K562 (cell line): ENCODE data around the gene SPATA33. TPM values are rescaled to one million over a fixed set of nuclear protein-coding genes. Genes with fewer than 3 reads are reported as not detected.

Source experiments
- BRF2 ChIP-seq: IDR thresholded peaks from 3 replicates; pipeline ENCODE4 v1.6.1; 2011; ENCODE audit warnings: borderline replicate concordance, mild to moderate bottlenecking; ENCODE audit not compliant: insufficient read length, insufficient read depth
- DACH1 ChIP-seq: fragments of 450-650 bp; IDR thresholded peaks from 2 replicates; pipeline ENCODE4 v1.6.1; 2018; ENCODE audit not compliant: partially characterized antibody
- E2F3 ChIP-seq: fragments of 250-450 bp; sonication (Bioruptor Pico); IDR thresholded peaks from 2 replicates; pipeline ENCODE4 v1.4.0; 2020; ENCODE audit warnings: mild to moderate bottlenecking
- ESRRB ChIP-seq: fragments of 250-450 bp; sonication (Bioruptor Pico); IDR thresholded peaks from 2 replicates; pipeline ENCODE4 v1.5.0; 2020; ENCODE audit warnings: mild to moderate bottlenecking, moderate library complexity, borderline replicate concordance
- GTF2F1 ChIP-seq: IDR thresholded peaks from 2 replicates; pipeline ENCODE4 v1.6.1; 2011; ENCODE audit warnings: low read depth, low read length, improper control_type of control experiment
- HIVEP1 ChIP-seq: fragments of 250-450 bp; sonication (Bioruptor Pico); IDR thresholded peaks from 2 replicates; pipeline ENCODE4 v1.4.0; 2020; ENCODE audit warnings: mild to moderate bottlenecking
- PTRF ChIP-seq: fragments of 450-650 bp; IDR thresholded peaks from 2 replicates; pipeline ENCODE4 v1.6.1; 2016; ENCODE audit warnings: mild to moderate bottlenecking, missing genetic modification characterization, missing compliant biosample characterization
- PURB ChIP-seq: sonication (generic); formaldehyde crosslinking; IDR thresholded peaks from 2 replicates; pipeline ENCODE4 v1.9.0; 2021; ENCODE audit warnings: low read depth, mild to moderate bottlenecking, missing genetic modification reagents
- SAFB2 ChIP-seq: fragments of 200-400 bp; formaldehyde crosslinking; IDR thresholded peaks from 2 replicates; pipeline ENCODE4 v1.6.1; 2018; ENCODE audit warnings: borderline replicate concordance, low read length, low read depth, moderate library complexity; ENCODE audit not compliant: severe bottlenecking
- SIN3B ChIP-seq: fragments of 450-650 bp; IDR thresholded peaks from 2 replicates; pipeline ENCODE4 v1.6.1; 2017; ENCODE audit warnings: low read depth, mild to moderate bottlenecking, moderate library complexity
- STAT6 ChIP-seq: sonication (generic); formaldehyde crosslinking; IDR thresholded peaks from 2 replicates; pipeline ENCODE4 v1.8.1; 2023; ENCODE audit warnings: mild to moderate bottlenecking, missing genetic modification reagents
- TGIF2 ChIP-seq: sonication (generic); formaldehyde crosslinking; IDR thresholded peaks from 2 replicates; pipeline ENCODE4 v1.8.1; 2022; ENCODE audit warnings: mild to moderate bottlenecking, missing genetic modification reagents, moderate library complexity
- ZNF347 ChIP-seq: fragments of 450-650 bp; formaldehyde crosslinking; IDR thresholded peaks from 2 replicates; pipeline ENCODE4 v1.4.0; 2020; ENCODE audit warnings: low read depth, mild to moderate bottlenecking, moderate library complexity
- ZNF511 ChIP-seq: sonication (generic); formaldehyde crosslinking; IDR thresholded peaks from 2 replicates; pipeline ENCODE4 v1.8.0; 2022; ENCODE audit warnings: mild to moderate bottlenecking, missing genetic modification reagents
- polyA plus RNA-seq, 8 experiments: library from polyadenylated mRNA; depleted of rRNA in 4 of 8; stranded (reverse) in 5 of 8; unstranded in 3 of 8; fragments of >200 nt; fragmentation: Nextera tagmentation in 2 of 8; fragmentation: Illumina TruSeq in 1 of 8; extraction: Ambion mirVana in 2 of 8; extraction: Trizol in 1 of 8; gene quantifications; 2 replicates each; pipeline versions ENCODE4 v1.2.1 to v1.2.3, GENCODE V29; 2011 to 2014; ENCODE audit warnings: inconsistent platforms in 1 of 8, missing spikeins in 1 of 8
- total RNA-seq, 7 experiments: library from RNA; depleted of rRNA in 6 of 7; stranded (reverse); fragments of >200 nt in 6 of 7; fragmentation: Illumina TruSeq in 2 of 7; extraction: Trizol in 2 of 7; gene quantifications; 2 replicates each; pipeline versions ENCODE4 v1.2.1 to v1.2.3, GENCODE V29; 2011 to 2021; ENCODE audit warnings: low replicate concordance in 1 of 7
- TF ChIP-seq, protein P1 (sequence below): conservative IDR thresholded peaks from 2 replicates; pipeline ENCODE4 v1.6.1; 2011; ENCODE audit warnings: low read depth, mild to moderate bottlenecking, low read length; ENCODE audit not compliant: control insufficient read depth
- TF ChIP-seq, protein P2 (sequence below), 2 experiments: IDR thresholded peaks; 2 replicates each; pipeline ENCODE4 v1.6.1; 2012; ENCODE audit warnings: improper control_type of control experiment in 2 of 2, low read depth in 2 of 2, low read length in 2 of 2, borderline replicate concordance in 1 of 2
- TF ChIP-seq, protein P3 (sequence below): fragments of 250-450 bp; sonication (Bioruptor Pico); IDR thresholded peaks from 2 replicates; pipeline ENCODE4 v1.4.0; 2020; ENCODE audit warnings: mild to moderate bottlenecking, moderate library complexity

SPATA33 gene
- total and polyA plus RNA-seq, 9 of the 15 experiments (the other 6 are each of a cell fraction or from before 2014, with no cell fraction given), result 4.0 to 20.0 (median 11.8) TPM

GRCh38 chr16:89711601-89712273 lies 54.1 kb downstream of the SPATA33 start (continued):
- TF ChIP-seq STAT6 (CRISPR knock-in tag) (no peak), SAFB2 (no peak), SIN3B (0 out of 2 replicates have a peak, but pooled peaks have one; percentile 21), ZNF511 (CRISPR knock-in tag) (peak; percentile 75; the same call in 1 of the 2 replicates), HIVEP1 (CRISPR knock-in tag) (0 out of 2 replicates have a peak, but pooled peaks have one; percentile 10), PTRF (tag) (no peak), E2F3 (CRISPR knock-in tag) (0 out of 2 replicates have a peak, but pooled peaks have one; percentile 31), TGIF2 (CRISPR knock-in tag) (no peak), ZNF347 (CRISPR knock-in tag) (0 out of 2 replicates have a peak, but pooled peaks have one; percentile 47), PURB (no peak), ESRRB (CRISPR knock-in tag) (no peak), GTF2F1 (no peak), BRF2 (no peak), DACH1 (no peak)
- TF ChIP-seq, protein P1, sequence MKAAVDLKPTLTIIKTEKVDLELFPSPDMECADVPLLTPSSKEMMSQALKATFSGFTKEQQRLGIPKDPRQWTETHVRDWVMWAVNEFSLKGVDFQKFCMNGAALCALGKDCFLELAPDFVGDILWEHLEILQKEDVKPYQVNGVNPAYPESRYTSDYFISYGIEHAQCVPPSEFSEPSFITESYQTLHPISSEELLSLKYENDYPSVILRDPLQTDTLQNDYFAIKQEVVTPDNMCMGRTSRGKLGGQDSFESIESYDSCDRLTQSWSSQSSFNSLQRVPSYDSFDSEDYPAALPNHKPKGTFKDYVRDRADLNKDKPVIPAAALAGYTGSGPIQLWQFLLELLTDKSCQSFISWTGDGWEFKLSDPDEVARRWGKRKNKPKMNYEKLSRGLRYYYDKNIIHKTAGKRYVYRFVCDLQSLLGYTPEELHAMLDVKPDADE, result no peak; the same call in 1 of the 2 replicates
- TF ChIP-seq, protein P2, sequence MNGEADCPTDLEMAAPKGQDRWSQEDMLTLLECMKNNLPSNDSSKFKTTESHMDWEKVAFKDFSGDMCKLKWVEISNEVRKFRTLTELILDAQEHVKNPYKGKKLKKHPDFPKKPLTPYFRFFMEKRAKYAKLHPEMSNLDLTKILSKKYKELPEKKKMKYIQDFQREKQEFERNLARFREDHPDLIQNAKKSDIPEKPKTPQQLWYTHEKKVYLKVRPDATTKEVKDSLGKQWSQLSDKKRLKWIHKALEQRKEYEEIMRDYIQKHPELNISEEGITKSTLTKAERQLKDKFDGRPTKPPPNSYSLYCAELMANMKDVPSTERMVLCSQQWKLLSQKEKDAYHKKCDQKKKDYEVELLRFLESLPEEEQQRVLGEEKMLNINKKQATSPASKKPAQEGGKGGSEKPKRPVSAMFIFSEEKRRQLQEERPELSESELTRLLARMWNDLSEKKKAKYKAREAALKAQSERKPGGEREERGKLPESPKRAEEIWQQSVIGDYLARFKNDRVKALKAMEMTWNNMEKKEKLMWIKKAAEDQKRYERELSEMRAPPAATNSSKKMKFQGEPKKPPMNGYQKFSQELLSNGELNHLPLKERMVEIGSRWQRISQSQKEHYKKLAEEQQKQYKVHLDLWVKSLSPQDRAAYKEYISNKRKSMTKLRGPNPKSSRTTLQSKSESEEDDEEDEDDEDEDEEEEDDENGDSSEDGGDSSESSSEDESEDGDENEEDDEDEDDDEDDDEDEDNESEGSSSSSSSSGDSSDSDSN (IDR thresholded peaks at IDR 0.05; ENCODE audit: borderline replicate concordance in 1 of 2, low read depth in 2 of 2, low read length in 2 of 2), result no peak
- TF ChIP-seq, protein P3, sequence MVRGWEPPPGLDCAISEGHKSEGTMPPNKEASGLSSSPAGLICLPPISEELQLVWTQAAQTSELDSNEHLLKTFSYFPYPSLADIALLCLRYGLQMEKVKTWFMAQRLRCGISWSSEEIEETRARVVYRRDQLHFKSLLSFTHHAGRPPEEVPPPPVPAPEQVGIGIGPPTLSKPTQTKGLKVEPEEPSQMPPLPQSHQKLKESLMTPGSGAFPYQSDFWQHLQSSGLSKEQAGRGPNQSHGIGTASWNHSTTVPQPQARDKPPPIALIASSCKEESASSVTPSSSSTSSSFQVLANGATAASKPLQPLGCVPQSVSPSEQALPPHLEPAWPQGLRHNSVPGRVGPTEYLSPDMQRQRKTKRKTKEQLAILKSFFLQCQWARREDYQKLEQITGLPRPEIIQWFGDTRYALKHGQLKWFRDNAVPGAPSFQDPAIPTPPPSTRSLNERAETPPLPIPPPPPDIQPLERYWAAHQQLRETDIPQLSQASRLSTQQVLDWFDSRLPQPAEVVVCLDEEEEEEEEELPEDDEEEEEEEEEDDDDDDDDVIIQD, result no peak
